GM10266 (cell line): Measurements from ENCODE around the gene SNW1.
"Not testable (repeated sequence)": the region's sequence is repeated elsewhere in the genome, so short reads cannot be mapped to it uniquely, and the experiment has no call there.

Experiments used
- DNase-seq: peaks from one replicate; pipeline ENCODE4 v3.0.0; 2012; ENCODE audit errors: extremely low spot score
- CTCF ChIP-seq: IDR thresholded peaks from 2 replicates; pipeline ENCODE4 v1.5.1; 2012; ENCODE audit warnings: mild to moderate bottlenecking, low read depth; ENCODE audit not compliant: control insufficient read depth, insufficient read depth; ENCODE audit errors: missing control alignments

SNW1 gene

GRCh38 chr14:77799863-77800730 is 39.1 kb upstream of the SNW1 start, which contains the start of gene ADCK1:
Gene ADCK1, plus strand, starts transcription at chr14:77800109. Its CDS starts 18,870 bp downstream, at chr14:77818979.
- TF ChIP-seq CTCF: no peak
- DNase-seq: peak; percentile 86

- DNase-seq: not testable (repeated sequence)
Measured at GRCh38 chr14:77799456-77799855, 38.5 kb upstream of the SNW1 start.

- DNase-seq: no peak
- TF ChIP-seq CTCF: no peak
Measured at GRCh38 chr14:77794357-77794756, 33.4 kb upstream of the SNW1 start.

GRCh38 chr14:77793255-77793654 is 32.3 kb upstream of the SNW1 start:
- DNase-seq: not testable (repeated sequence)

- no peak for DNase-seq
- no peak for TF ChIP-seq CTCF
Measured at GRCh38 chr14:77791225-77791600, 30.3 kb upstream of the SNW1 start.

GRCh38 chr14:77790566-77791224 is 29.7 kb upstream of the SNW1 start:
- no peak for DNase-seq
- TF ChIP-seq CTCF: no peak

- no peak for TF ChIP-seq CTCF
- no peak for DNase-seq
Measured at GRCh38 chr14:77786148-77786547, 25.2 kb upstream of the SNW1 start.

GRCh38 chr14:77782202-77782601 is 21.2 kb upstream of the SNW1 start:
- no peak for TF ChIP-seq CTCF
- DNase-seq: no peak

GRCh38 chr14:77773966-77774365 is 13.0 kb upstream of the SNW1 start:
- DNase-seq: not testable (repeated sequence)

GRCh38 chr14:77768442-77769069 is 7.6 kb upstream of the SNW1 start:
- not testable (repeated sequence) for DNase-seq
